Measurements from ENCODE around the gene UBE2S. TPM values are rescaled to one million over a fixed set of nuclear protein-coding genes. Genes with fewer than 3 reads are reported as not detected.

UBE2S gene
- total RNA-seq, 1 experiment from 2014 or later, result 279 TPM

DNA sequence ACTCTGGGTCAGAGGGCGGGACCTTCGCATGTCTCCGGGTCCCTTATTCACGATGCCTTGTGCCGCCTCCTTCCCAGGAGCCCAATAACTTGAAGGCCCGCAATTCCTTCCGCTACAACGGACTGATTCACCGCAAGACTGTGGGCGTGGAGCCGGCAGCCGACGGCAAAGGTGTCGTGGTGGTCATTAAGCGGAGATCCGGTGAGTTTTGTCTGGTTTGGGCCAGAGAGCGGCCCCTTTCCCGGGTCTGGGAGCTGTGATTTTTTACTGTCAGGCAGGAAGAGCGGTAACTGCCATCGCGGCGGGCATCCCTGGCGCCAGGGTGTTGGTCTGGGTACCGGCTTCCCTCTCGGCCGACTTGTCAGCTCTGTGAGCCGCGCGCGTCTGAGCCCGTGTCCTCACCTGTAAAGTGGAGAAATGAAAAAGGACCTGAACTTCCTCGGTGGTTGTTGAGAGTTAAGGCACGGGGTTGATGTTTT lies 21.1 kb downstream of the UBE2S start:
- intact Hi-C loops (cut with micrococcal nuclease; ENCODE audit: unreplicated experiment), result loop anchor here (10.0 kb wide), 1 partner anchor 248 kb away; no protein-coding TSS in a partner anchor
- H3K36me3 Mint-ChIP-seq (ENCODE audit: insufficient read depth, unreplicated experiment), result peaks cover 61% of the 10 kb centered on the region
- ChIA-PET POLR2A (interaction anchor here (1.2 kb wide), 1 partner anchor 47 kb away, joined by 4 read pairs; the partner anchor contains the start of gene KMT5C), CTCF (no interaction called here)
- Histone ChIP-seq H3K36me3 (ENCODE audit: control insufficient read depth, insufficient read depth, low read length) (peaks cover 18% of the 10 kb centered on the region), H3K9me3 (no peaks in the 10 kb centered on the region), H3K27me3 (replicated peaks; ENCODE audit: control insufficient read depth, insufficient read depth, low read length) (no peaks in the 10 kb centered on the region), H3K4me1 (peaks cover 30% of the 10 kb centered on the region), H3K4me3 (ENCODE audit: low read depth, low read length) (peak overlapping the region; percentile 95)
- no peaks in the 10 kb centered on the region for H3K27me3 Mint-ChIP-seq (ENCODE audit: insufficient read depth, unreplicated experiment)
- BruUV-seq (replicated peaks), result TSS peak; percentile 73
- TF ChIP-seq, protein P1, sequence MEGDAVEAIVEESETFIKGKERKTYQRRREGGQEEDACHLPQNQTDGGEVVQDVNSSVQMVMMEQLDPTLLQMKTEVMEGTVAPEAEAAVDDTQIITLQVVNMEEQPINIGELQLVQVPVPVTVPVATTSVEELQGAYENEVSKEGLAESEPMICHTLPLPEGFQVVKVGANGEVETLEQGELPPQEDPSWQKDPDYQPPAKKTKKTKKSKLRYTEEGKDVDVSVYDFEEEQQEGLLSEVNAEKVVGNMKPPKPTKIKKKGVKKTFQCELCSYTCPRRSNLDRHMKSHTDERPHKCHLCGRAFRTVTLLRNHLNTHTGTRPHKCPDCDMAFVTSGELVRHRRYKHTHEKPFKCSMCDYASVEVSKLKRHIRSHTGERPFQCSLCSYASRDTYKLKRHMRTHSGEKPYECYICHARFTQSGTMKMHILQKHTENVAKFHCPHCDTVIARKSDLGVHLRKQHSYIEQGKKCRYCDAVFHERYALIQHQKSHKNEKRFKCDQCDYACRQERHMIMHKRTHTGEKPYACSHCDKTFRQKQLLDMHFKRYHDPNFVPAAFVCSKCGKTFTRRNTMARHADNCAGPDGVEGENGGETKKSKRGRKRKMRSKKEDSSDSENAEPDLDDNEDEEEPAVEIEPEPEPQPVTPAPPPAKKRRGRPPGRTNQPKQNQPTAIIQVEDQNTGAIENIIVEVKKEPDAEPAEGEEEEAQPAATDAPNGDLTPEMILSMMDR (IDR thresholded peaks at IDR 0.05; ENCODE audit: insufficient read depth in 1 of 2, low read depth in 1 of 2, low read length in 1 of 2, severe bottlenecking in 1 of 2, unreplicated experiment in 1 of 2), result no peak
- peaks cover 15% of the 10 kb centered on the region for H3K4me1 Mint-ChIP-seq (ENCODE audit: low read depth, unreplicated experiment)
- peak overlapping the region; percentile 93 for H3K4me3 Mint-ChIP-seq (ENCODE audit: unreplicated experiment)
- H3K27ac Mint-ChIP-seq (ENCODE audit: unreplicated experiment), result peak overlapping the region; percentile 89
- no peaks in the 10 kb centered on the region for H3K9me3 Mint-ChIP-seq (ENCODE audit: unreplicated experiment)
- no peak for DNase-seq

DNA sequence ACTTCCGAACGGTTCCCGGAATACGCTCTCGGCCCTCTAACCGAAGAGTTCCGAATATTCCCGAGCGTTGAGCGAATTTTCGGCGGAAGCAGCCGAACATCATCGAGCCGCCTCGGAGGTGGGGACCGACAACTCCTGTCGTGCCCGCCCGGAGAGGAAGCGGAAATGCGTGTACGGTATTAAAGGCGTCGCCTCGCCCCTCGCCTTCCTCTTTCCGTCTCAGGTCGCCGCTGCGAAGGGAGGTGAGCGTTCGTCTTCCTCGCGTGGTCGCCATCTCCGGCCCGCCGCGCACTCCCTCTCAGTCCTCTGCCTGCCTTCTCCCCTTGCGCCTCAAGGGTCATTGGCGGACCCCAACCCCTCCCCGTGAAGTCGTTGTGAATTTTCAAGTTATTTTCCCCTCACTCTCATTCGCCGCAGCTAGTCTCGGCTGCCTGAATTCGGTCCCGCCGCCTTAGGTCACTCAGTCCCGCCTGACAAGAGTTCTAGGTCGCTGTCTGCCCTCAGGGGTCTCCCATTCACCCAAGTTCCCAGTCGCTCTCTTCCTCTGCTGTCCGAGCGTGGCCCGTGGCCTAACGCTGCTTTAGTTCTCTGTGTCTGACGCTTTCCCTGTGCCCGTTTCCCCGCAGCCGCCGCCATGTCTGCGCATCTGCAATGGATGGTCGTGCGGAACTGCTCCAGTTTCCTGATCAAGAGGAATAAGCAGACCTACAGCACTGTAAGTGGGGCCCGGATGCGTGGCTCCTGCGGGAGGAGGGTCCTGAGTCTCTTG lies 21.7 kb downstream of the UBE2S start, which contains the start of gene RPL28:
RPL28 (plus strand) TSS at position 209 of the 769 bp plus-strand sequence; CDS start at position 635, 426 bp downstream.
- peak; percentile 98 to 99 for DNase-seq
- intact Hi-C loops (cut with micrococcal nuclease; ENCODE audit: unreplicated experiment), result loop anchor here (1.0 to 10.0 kb wide), 7 partner anchors 22 to 249 kb away; partner anchors contain the start of genes HSPBP1, KMT5C and PPP6R1
- H3K4me3 ChIP-seq (ENCODE audit: low read depth, low read length), result peak within 1 kb of the TSS; percentile 95
- no peaks in the 10 kb centered on the region for H3K9me3 Mint-ChIP-seq (ENCODE audit: unreplicated experiment)
- H3K27me3 Mint-ChIP-seq (ENCODE audit: insufficient read depth, unreplicated experiment), result no peaks in the 10 kb centered on the region
- H3K27me3 ChIP-seq (replicated peaks; ENCODE audit: control insufficient read depth, insufficient read depth, low read length), result no peaks in the 10 kb centered on the region
- CTCF ChIA-PET, result no interaction called here
- H3K27ac Mint-ChIP-seq (ENCODE audit: unreplicated experiment), result peak within 1 kb of the TSS; percentile 89
- no TSS peak for BruUV-seq (replicated peaks)
- no peaks in the 10 kb centered on the region for H3K9me3 ChIP-seq
- H3K4me1 Mint-ChIP-seq (ENCODE audit: low read depth, unreplicated experiment), result peaks cover 18% of the 10 kb centered on the region
- peaks cover 30% of the 10 kb centered on the region for H3K4me1 ChIP-seq
- peaks cover 18% of the 10 kb centered on the region for H3K36me3 ChIP-seq (ENCODE audit: control insufficient read depth, insufficient read depth, low read length)
- POLR2A ChIA-PET, result interaction anchor here (0.6 to 1.3 kb wide), 3 partner anchors 21 to 47 kb away, joined by 4 to 8 read pairs (median 6); partner anchors contain the start of genes KMT5C and UBE2S
- H3K4me3 Mint-ChIP-seq (ENCODE audit: unreplicated experiment), result peak within 1 kb of the TSS; percentile 93
- H3K36me3 Mint-ChIP-seq (ENCODE audit: insufficient read depth, unreplicated experiment), result peaks cover 59% of the 10 kb centered on the region
- TF ChIP-seq, protein P1 (IDR thresholded peaks at IDR 0.05; ENCODE audit: insufficient read depth in 1 of 2, low read depth in 1 of 2, low read length in 1 of 2, severe bottlenecking in 1 of 2, unreplicated experiment in 1 of 2), result no peak

Measured in Caco-2 (cell line).